NCI-H2081 treated with DMSO at 0.1 percent for 48 hours (cell line): ENCODE measurements around the gene SLC5A1.
A peak's percentile ranks its signal among the peaks of the same experiment; 100 is the strongest.

Source experiments
- DNase-seq: peaks from one replicate; lab custom pipeline; 2025; lab: John Stamatoyannopoulos, UW

Gene SLC5A1

GRCh38 chr22:32042924-32043323, at the start of gene SLC5A1:
SLC5A1 (plus strand) TSS chr22:32043261; CDS start chr22:32043282, 21 bp downstream.
- peak; percentile 27 for DNase-seq

GRCh38 chr22:31995046-31995445, 48.0 kb upstream of the SLC5A1 start:
- no peak for DNase-seq

DNA sequence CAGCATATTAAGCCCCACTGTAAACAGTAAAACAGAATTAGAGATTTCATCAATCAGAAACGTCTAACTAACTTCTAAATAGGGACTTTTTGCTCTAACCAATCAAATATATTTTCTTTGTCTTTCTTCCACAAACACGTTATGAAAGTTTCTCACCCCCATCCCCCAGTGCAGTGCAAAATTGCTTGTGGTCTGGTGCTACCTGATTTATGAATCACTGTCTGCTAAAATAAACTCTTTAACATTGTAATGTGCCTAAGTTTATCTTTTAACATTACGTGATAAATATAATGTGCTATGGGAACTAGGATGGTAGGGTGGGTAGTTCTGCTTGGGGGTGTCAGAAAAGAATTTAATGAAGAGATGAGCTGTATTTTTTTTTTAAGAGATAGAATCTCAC, 47.3 kb upstream of the SLC5A1 start:
- DNase-seq: no peak

GRCh38 chr22:31998784-31999385, 44.2 kb upstream of the SLC5A1 start:
- no peak for DNase-seq

- DNase-seq: no peak
Measured at GRCh38 chr22:32000181-32000580, 42.9 kb upstream of the SLC5A1 start.

GRCh38 chr22:32005453-32005852, 37.6 kb upstream of the SLC5A1 start:
- no peak for DNase-seq

DNA sequence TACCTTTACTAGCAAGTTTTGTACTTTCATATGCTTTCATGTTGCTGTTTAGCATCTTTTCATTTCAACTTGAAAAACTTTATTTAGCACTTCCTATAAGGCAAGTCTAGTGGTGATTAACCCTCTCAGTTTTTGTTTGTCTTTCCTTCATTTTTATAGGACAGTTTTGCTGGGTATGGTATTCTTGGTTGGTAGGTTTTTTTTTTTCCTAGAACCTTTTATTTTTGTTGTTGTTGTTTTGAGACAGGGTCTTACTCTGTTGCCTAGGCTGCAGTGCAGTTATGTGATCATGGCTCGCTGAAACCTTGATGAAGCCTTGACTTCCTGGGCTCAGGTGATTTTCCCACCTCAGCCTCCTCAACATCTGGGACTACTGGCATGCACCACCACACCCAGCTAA, 29.9 kb upstream of the SLC5A1 start:
- DNase-seq: no peak

DNA sequence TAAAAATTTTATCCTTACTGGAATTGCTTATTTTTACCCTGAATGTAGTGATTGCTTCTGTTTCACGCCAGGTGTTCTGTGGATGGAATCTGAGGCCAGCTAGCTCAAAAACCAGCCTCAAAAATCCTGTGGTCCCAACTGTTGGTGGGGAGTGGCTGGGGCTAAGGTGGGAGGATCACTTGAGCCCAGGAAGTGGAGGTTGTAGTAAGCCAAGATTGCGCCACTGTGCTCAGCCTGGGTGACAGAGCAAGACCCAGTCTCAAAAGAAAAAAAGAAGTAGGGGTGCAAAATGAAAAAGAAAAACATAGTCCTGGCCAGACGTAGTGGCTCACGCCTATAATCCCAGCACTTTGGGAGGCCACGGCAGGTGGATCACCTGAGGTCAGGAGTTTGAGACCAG, 27.0 kb upstream of the SLC5A1 start:
- DNase-seq: no peak

DNA sequence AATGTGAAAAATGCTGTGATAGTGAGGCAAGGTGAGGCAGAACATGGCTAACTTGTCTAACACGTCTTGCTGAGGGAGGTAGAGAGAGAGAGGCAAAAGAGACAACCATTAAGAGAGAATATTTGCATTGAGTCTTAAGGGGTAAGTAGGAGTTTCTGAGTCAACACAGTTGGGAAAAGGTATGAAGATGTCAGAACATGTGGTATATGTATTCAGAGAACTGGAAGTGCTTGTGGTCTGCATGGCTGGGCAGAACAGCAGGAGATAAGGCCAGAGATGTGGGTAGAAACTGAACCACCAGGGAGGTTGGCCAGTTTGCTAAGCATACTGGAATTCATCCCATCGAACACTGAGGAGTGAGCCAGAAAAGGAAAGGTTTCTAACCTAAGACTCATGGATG, 25.0 kb upstream of the SLC5A1 start:
- DNase-seq: no peak

- no peak for DNase-seq
Measured at GRCh38 chr22:32020117-32020516, 22.9 kb upstream of the SLC5A1 start.

DNA sequence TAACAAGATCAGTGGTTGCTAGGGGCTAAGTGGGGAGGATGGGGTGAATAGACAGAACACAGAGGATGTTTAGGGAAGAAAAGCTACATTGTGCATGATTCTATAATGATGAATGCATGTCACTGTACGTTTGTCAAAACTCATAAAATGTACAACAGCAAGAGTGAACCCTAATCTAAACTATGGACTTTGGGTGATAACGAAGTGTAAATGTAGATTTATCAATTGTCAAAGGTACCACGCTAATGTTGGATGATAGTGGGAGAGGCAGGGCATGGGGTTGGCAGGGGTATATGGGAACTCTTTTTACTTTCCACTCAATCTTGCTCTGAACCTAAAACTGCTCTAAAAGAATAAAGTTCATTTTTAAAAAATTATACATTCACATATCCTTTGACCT, 21.3 kb upstream of the SLC5A1 start:
- DNase-seq: no peak

- DNase-seq: no peak
Measured at GRCh38 chr22:32023251-32023827, 19.7 kb upstream of the SLC5A1 start.

DNA sequence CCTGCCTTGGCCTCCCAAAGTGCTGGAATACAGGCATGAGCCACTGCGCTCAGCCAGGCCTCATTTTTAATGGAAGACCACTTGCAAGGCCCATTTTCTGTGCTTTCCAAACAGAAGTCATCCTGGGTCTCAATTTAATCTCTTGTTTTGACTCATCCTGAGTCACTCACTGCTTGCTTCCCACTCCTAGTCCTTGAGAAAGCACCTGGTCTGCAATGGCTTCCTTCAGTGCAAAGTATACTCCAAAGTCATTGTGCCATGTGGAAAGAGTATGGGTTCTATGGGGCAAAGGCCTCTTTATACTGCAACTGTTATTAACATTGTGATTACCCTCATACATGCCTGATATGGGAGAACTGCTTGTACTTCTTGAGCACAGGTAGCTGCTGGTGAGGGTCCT, 18.3 kb upstream of the SLC5A1 start:
- DNase-seq: no peak

DNA sequence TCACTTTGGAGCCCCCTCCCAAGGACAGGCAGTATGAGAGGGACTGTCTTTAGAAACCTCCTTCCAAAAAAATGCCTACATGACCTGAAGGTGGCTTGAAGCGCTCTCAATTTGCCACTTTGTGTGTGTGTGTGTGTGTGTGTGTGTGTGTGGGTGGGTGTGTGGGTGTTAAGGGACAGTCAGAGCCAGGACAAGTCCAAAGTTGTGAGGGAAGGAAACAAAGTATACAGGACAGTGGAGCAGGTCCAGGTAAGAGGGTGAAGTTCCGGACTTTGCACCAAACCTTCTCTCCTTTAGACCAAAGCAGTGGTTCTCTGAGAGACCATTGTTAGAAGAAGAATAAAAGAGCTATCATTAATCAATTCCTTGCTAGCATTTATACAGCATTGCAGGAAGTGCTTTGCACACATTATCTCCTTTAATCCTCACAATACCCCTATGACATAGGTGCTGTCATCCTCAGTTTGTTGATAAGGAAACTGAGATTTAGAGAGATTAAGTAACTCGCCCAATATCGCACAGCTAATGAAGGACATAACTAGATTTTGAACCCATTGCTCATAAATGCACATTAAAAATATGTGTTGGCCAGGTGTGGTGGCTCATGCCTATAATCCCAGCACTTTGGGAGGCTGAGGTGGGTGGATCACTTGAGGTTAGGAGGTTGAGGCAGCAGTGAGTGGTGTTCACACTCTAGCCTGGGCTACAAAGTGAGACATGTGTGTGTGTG, 12.4 kb upstream of the SLC5A1 start:
- no peak for DNase-seq

DNA sequence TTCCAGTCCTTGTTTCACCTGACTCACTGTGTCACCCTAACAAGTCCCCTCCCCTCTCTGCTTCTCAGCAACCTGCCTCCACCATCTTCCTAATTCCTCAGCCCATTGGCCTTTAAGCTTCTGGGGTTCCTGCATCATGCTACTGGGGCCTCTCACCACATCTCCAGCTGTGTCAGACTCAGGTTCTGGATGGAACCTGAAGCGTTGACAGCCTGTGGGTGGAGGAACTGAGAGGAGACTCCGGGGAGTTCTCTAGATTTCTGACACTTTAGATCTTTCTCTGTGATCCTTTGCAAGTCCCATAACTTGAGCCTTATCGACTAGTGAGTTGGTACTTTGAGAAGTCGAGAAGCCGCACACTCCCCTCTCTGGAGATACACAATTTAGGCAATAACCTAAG, 11.6 kb upstream of the SLC5A1 start:
- no peak for DNase-seq

- no peak for DNase-seq
Measured at GRCh38 chr22:32034275-32034674, 8.8 kb upstream of the SLC5A1 start.

- no peak for DNase-seq
Measured at GRCh38 chr22:32037236-32037635, 5.8 kb upstream of the SLC5A1 start.

GRCh38 chr22:32040324-32040904, 2.6 kb upstream of the SLC5A1 start:
- DNase-seq: no peak

DNA sequence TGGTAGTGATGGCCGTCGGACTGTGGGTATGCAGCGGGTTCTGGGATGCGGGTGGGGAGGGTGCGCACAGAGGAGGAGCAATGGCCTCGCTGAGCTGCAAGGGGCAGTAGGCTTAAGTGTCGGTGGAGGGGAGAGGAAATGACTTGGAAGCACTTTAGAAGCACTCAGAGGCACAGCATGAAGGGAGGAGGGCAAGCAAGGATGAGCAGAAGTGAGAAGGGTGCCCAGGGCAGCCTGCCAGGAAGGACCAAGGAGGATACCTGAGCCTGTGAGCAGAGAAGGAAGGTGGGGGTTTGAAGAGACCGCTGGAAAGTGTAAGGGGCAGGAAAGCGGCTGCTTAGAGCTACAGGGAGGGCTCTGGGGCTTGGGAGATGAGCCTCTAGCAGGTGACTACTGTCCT, 330 bp downstream of the SLC5A1 start:
- DNase-seq: no peak

- no peak for DNase-seq
Measured at GRCh38 chr22:32044477-32044876, 1.4 kb downstream of the SLC5A1 start.

GRCh38 chr22:32044913-32045312, 1.9 kb downstream of the SLC5A1 start:
- DNase-seq: no peak

- no peak for DNase-seq
Measured at GRCh38 chr22:32048069-32048468, 5.0 kb downstream of the SLC5A1 start.
